ENCODE data around the gene TMEM169. TPM values are rescaled to one million over a fixed set of nuclear protein-coding genes. Genes with fewer than 3 reads are reported as not detected.

TMEM169 gene
- total and polyA plus RNA-seq, 2 of the 13 experiments (the other 11 are each of a cell fraction or from before 2014, with no cell fraction given), result 1.5 to 4.5 TPM

GRCh38 chr2:216082117-216082711 lies 495 bp downstream of the TMEM169 start (continued):
- TF ChIP-seq PAXIP1 (CRISPR knock-in tag; conservative IDR thresholded peaks at IDR 0.05), result peak; percentile 4; the same call in 1 of the 2 replicates
- peak; percentile 6 for TF ChIP-seq HNRNPLL (IDR thresholded peaks at IDR 0.05; ENCODE audit: low read depth, low read length, poor library complexity, severe bottlenecking)
- no peak for TF ChIP-seq ZNF883 (CRISPR knock-in tag; IDR thresholded peaks at IDR 0.05; ENCODE audit: not compliant biosample characterization)
- no peak for TF ChIP-seq SNRNP70 (IDR thresholded peaks at IDR 0.05; ENCODE audit: low read depth, low read length)
- 0 out of 2 replicates have a peak, but pooled peaks have one; percentile 14 for TF ChIP-seq DR1 (CRISPR knock-in tag; IDR thresholded peaks at IDR 0.05)
- no peak for TF ChIP-seq MAFK (conservative IDR thresholded peaks at IDR 0.05 in 1 of 2, IDR thresholded peaks at IDR 0.05 in 1 of 2; ENCODE audit: low read length in 2 of 2)
- TF ChIP-seq ZNF652 (CRISPR knock-in tag; IDR thresholded peaks at IDR 0.05; ENCODE audit: borderline replicate concordance, low read depth), result no peak
- no peak for TF ChIP-seq TEF (CRISPR knock-in tag; IDR thresholded peaks at IDR 0.05)
- TF ChIP-seq SP5 (CRISPR knock-in tag; IDR thresholded peaks at IDR 0.05; ENCODE audit: borderline replicate concordance, low read depth), result no peak
- no peak for TF ChIP-seq NFIB (CRISPR knock-in tag; IDR thresholded peaks at IDR 0.05; ENCODE audit: borderline replicate concordance)
- no peak; the same call in 1 of the 2 replicates for TF ChIP-seq ZNF333 (CRISPR knock-in tag; IDR thresholded peaks at IDR 0.05; ENCODE audit: borderline replicate concordance)
- peak; percentile 12; the same call in 1 of the 2 replicates for TF ChIP-seq ZSCAN29 (CRISPR knock-in tag; conservative IDR thresholded peaks at IDR 0.05)
- peak; percentile 49; the same call in 1 of the 2 replicates for TF ChIP-seq ZFP36L1 (CRISPR knock-in tag; IDR thresholded peaks at IDR 0.05)
- TF ChIP-seq ETV6 (CRISPR knock-in tag; conservative IDR thresholded peaks at IDR 0.05), result no peak
- TF ChIP-seq DBP (CRISPR knock-in tag; IDR thresholded peaks at IDR 0.05; ENCODE audit: not compliant biosample characterization), result no peak
- 0 out of 2 replicates have a peak, but pooled peaks have one; percentile 5 for TF ChIP-seq HOXA7 (CRISPR knock-in tag; IDR thresholded peaks at IDR 0.05)
- TF ChIP-seq AGO1 (IDR thresholded peaks at IDR 0.05; ENCODE audit: low read depth, low read length, poor library complexity, severe bottlenecking), result no peak
- no peak for TF ChIP-seq ARID3A (IDR thresholded peaks at IDR 0.05; ENCODE audit: low read depth, low read length)
- TF ChIP-seq MXD1 (CRISPR knock-in tag; IDR thresholded peaks at IDR 0.05), result no peak
- TF ChIP-seq ZNF180 (CRISPR knock-in tag; IDR thresholded peaks at IDR 0.05; ENCODE audit: borderline replicate concordance, low read depth), result no peak
- no peak for TF ChIP-seq NFE2L2 (IDR thresholded peaks at IDR 0.05; ENCODE audit: low read length)
- no peak for TF ChIP-seq HOXA9 (CRISPR knock-in tag; IDR thresholded peaks at IDR 0.05; ENCODE audit: borderline replicate concordance)
